Testis (tissue), 3 donors: Measurements from ENCODE around the gene CFAP97. TPM values are rescaled to one million over a fixed set of nuclear protein-coding genes. Genes with fewer than 3 reads are reported as not detected.
"Not testable (repeated sequence)": the region's sequence is repeated elsewhere in the genome, so short reads cannot be mapped to it uniquely, and the experiment has no call there.

Experiments used
- DNase-seq: peaks from one replicate; pipeline ENCODE4 v3.0.0-alpha.2; 2019
- H3K27ac ChIP-seq, 2 donors: fragments of 200-600 bp; sonication (generic); one replicate each; pipeline ENCODE4 v1.5.1; 2019
- H3K27me3 ChIP-seq: fragments of 200-600 bp; sonication (generic); one replicate; pipeline ENCODE4 v1.5.1; 2019
- H3K36me3 ChIP-seq: fragments of 200-600 bp; sonication (generic); one replicate; pipeline ENCODE4 v1.5.1; 2017; ENCODE audit warnings: low read depth; ENCODE audit errors: missing control alignments
- H3K4me1 ChIP-seq: fragments of 200-600 bp; sonication (generic); one replicate; pipeline ENCODE4 v1.5.1; 2019
- H3K4me3 ChIP-seq, 2 donors: fragments of 200-600 bp; sonication (generic); one replicate each; pipeline ENCODE4 v1.5.1; 2017 to 2019
- H3K9me3 ChIP-seq: fragments of 200-600 bp; sonication (generic); one replicate; pipeline ENCODE4 v1.5.1; 2017
- POLR2A ChIP-seq: fragments of 450-650 bp; IDR thresholded peaks from one replicate; pipeline ENCODE4 v1.6.1; 2017; ENCODE audit warnings: antibody characterized with exemption, mild to moderate bottlenecking, moderate library complexity
- WGBS, 2 donors: methylation state at CpG; one replicate each; pipeline ENCODE4 v1.1.5; 2018; 5-methylcytosine and 5-hydroxymethylcytosine counted together
- intact Hi-C: fragments of 100-400 bp; cut with DNase I; formaldehyde crosslinking; loops from one replicate; pipeline ENCODE4 v1.15.1; 2023; ENCODE audit warnings: low total_unique reads
- polyA plus RNA-seq: library from polyadenylated mRNA; stranded (reverse); fragments of 350-450 nt; fragmentation: Illumina TruSeq; extraction: RNeasy Lipid Tissue Mini Kit (QIAGEN cat#74804); gene quantifications from one replicate; pipeline ENCODE4 v1.2.3, GENCODE V29; 2014; ENCODE audit warnings: low read depth, low replicate concordance; ENCODE audit not compliant: insufficient read depth
- total RNA-seq, 2 donors: library from RNA; depleted of rRNA; stranded (reverse); fragments of >200 nt; gene quantifications; one replicate each; pipeline ENCODE4 v1.2.3, GENCODE V29; 2016
- TF ChIP-seq, protein P1 (sequence below), 3 experiments: fragments of 450-650 bp in 2 of 3; fragments of 200-600 bp in 1 of 3; sonication (generic) in 1 of 3; IDR thresholded peaks; one replicate each; pipeline ENCODE4 v1.5.1; 2016 to 2019; ENCODE audit warnings: antibody characterized with exemption in 3 of 3, mild to moderate bottlenecking in 2 of 3, moderate library complexity in 1 of 3

The CFAP97 gene
- total and polyA plus RNA-seq, 3 donors from 2014 or later: 49.4 to 59.7 (median 54.5) TPM

- no peak overlapping the region for H3K4me3 ChIP-seq
- intact Hi-C loops: loop anchor here (5.0 kb wide), 1 partner anchor 191 kb away; the partner anchor contains the start of genes ANKRD37 and LRP2BP
- TF ChIP-seq POLR2A: no peak
- TF ChIP-seq, protein P1, sequence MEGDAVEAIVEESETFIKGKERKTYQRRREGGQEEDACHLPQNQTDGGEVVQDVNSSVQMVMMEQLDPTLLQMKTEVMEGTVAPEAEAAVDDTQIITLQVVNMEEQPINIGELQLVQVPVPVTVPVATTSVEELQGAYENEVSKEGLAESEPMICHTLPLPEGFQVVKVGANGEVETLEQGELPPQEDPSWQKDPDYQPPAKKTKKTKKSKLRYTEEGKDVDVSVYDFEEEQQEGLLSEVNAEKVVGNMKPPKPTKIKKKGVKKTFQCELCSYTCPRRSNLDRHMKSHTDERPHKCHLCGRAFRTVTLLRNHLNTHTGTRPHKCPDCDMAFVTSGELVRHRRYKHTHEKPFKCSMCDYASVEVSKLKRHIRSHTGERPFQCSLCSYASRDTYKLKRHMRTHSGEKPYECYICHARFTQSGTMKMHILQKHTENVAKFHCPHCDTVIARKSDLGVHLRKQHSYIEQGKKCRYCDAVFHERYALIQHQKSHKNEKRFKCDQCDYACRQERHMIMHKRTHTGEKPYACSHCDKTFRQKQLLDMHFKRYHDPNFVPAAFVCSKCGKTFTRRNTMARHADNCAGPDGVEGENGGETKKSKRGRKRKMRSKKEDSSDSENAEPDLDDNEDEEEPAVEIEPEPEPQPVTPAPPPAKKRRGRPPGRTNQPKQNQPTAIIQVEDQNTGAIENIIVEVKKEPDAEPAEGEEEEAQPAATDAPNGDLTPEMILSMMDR (IDR thresholded peaks at IDR 0.05): no peak
- 87 to 90% methylated on average over 8 of the region's 8 CpGs for WGBS, 2 donors
- H3K4me1 ChIP-seq: peaks cover 9% of the 10 kb centered on the region
- H3K27ac ChIP-seq: no peak overlapping the region
- DNase-seq: no peak
- H3K36me3 ChIP-seq: no peaks in the 10 kb centered on the region
- no peaks in the 10 kb centered on the region for H3K9me3 ChIP-seq
- no peaks in the 10 kb centered on the region for H3K27me3 ChIP-seq
These were observed 2.0 kb upstream of the CFAP97 start for GRCh38 chr4:185205697-185206342.

GRCh38 chr4:185205073-185205472 is 1.3 kb upstream of the CFAP97 start:
- not testable (repeated sequence) for H3K27me3 ChIP-seq, H3K27ac ChIP-seq, H3K4me1 ChIP-seq, DNase-seq, H3K36me3 ChIP-seq, H3K9me3 ChIP-seq, H3K4me3 ChIP-seq
- 64 to 79% methylated on average over 13 of the region's 13 CpGs for WGBS, 2 donors
- intact Hi-C loops: loop anchor here (5.0 kb wide), 1 partner anchor 192 kb away; the partner anchor contains the start of genes ANKRD37 and LRP2BP

GRCh38 chr4:185204238-185204910 is 574 bp upstream of the CFAP97 start:
- no peaks in the 10 kb centered on the region for H3K9me3 ChIP-seq
- WGBS, 2 donors: 2 to 3% methylated on average over 12 to 14 of the region's 14 CpGs
- peak overlapping the region; percentile 20 to 98 for H3K27ac ChIP-seq
- H3K27me3 ChIP-seq: no peaks in the 10 kb centered on the region
- peak overlapping the region; percentile 83 to 92 for H3K4me3 ChIP-seq
- no peak for TF ChIP-seq POLR2A
- TF ChIP-seq, protein P1 (IDR thresholded peaks at IDR 0.05): no peak
- peaks cover 9% of the 10 kb centered on the region for H3K4me1 ChIP-seq
- DNase-seq: no peak
- no peaks in the 10 kb centered on the region for H3K36me3 ChIP-seq
- intact Hi-C loops: no loop called here

DNA sequence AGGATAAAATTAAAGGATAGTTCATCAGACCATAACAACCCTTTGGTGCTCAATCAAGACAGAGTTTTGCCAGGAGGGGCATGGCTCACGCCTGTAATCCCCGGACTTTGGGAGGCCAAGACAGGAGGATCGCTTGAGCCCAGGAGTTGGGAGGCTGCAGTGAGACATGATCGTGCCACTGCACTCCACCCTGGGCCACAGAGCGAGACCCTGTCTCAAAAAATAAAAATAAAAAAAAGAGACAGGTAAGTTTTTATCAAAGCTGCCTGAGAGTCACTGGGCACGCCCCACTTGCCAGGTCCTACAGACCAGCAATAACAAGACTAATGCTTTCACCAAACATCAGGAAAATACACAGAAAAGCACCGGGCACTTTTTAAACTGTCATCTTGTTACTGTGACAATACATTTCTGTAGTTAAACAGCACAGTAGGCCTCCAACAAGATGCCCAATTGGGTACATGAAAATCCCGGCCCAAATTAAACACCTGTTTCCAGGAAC is 765 bp downstream of the CFAP97 start:
- Histone ChIP-seq H3K36me3 (no peaks in the 10 kb centered on the region), H3K27ac (peak overlapping the region; percentile 97 to 98), H3K9me3 (no peaks in the 10 kb centered on the region), H3K27me3 (no peaks in the 10 kb centered on the region), H3K4me3 (peak overlapping the region; percentile 83 to 92), H3K4me1 (peaks cover 9% of the 10 kb centered on the region)
- TF ChIP-seq POLR2A: no peak
- TF ChIP-seq, protein P1 (IDR thresholded peaks at IDR 0.05): no peak
- DNase-seq: no peak
- intact Hi-C loops: no loop called here
- 45 to 54% methylated on average over 8 of the region's 8 CpGs for WGBS, 2 donors
